ENCODE results near the gene REPIN1. TPM values are rescaled to one million over a fixed set of nuclear protein-coding genes. Genes with fewer than 3 reads are reported as not detected.

Gene REPIN1
- total RNA-seq, 1 experiment from 2014 or later: 124 TPM

GRCh38 chr7:150359622-150360362 is 8.8 kb upstream of the REPIN1 start:
- ChIA-PET POLR2A (ENCODE audit: unreplicated experiment) (no interaction called here), CTCF (no interaction called here)
- 0 out of 2 replicates have a peak, but pooled peaks cover 8% of the 10 kb centered on the region for H3K4me1 ChIP-seq (ENCODE audit: insufficient read depth, low read length)
- no peak overlapping the region for H3K9ac ChIP-seq (ENCODE audit: low read length)
- H3F3A ChIP-seq (ENCODE audit: low read length, unreplicated experiment): no peaks in the 10 kb centered on the region
- H3K4me2 ChIP-seq (ENCODE audit: low read length): no peak overlapping the region
- no peak for DNase-seq
- no peaks in the 10 kb centered on the region for H3K79me2 ChIP-seq (ENCODE audit: low read length)
- no peaks in the 10 kb centered on the region for H3K9me2 ChIP-seq (replicated peaks; ENCODE audit: low read length)
- H3K27me3 ChIP-seq (ENCODE audit: low read length): no peaks in the 10 kb centered on the region
- intact Hi-C loops (cut with micrococcal nuclease): no loop called here
- no peak overlapping the region for H3K4me3 ChIP-seq (ENCODE audit: low read length)
- H3K27ac ChIP-seq (ENCODE audit: low read length): no peak overlapping the region
- no peak for TF ChIP-seq EZH2phosphoT487 (IDR thresholded peaks at IDR 0.05; ENCODE audit: borderline replicate concordance, low read length)
- TF ChIP-seq CTCF (conservative IDR thresholded peaks at IDR 0.05; ENCODE audit: low read depth, low read length): no peak
- TF ChIP-seq EZH2 (IDR thresholded peaks at IDR 0.05; ENCODE audit: low read length, unreplicated experiment): no peak
- H3K36me3 ChIP-seq (ENCODE audit: low read depth, low read length): no peaks in the 10 kb centered on the region
- no TSS peak for BruUV-seq (replicated peaks)
- H4K20me1 ChIP-seq (ENCODE audit: low read length): no peaks in the 10 kb centered on the region
- no peak for ATAC-seq
- no peak overlapping the region for H2AFZ ChIP-seq (ENCODE audit: low read length)
- no peaks in the 10 kb centered on the region for H3K9me3 ChIP-seq (ENCODE audit: low read length)

- no peak for TF ChIP-seq EZH2 (IDR thresholded peaks at IDR 0.05; ENCODE audit: low read length, unreplicated experiment)
- no peak for TF ChIP-seq EZH2phosphoT487 (IDR thresholded peaks at IDR 0.05; ENCODE audit: borderline replicate concordance, low read length)
- TF ChIP-seq CTCF (conservative IDR thresholded peaks at IDR 0.05; ENCODE audit: low read depth, low read length): no peak
- no peak overlapping the region for H2AFZ ChIP-seq (ENCODE audit: low read length)
- no peaks in the 10 kb centered on the region for H3K9me3 ChIP-seq (ENCODE audit: low read length)
- no peak overlapping the region for H3K4me2 ChIP-seq (ENCODE audit: low read length)
- ChIA-PET POLR2A (ENCODE audit: unreplicated experiment) (no interaction called here), CTCF (no interaction called here)
- 0 out of 2 replicates have a peak, but pooled peaks cover 8% of the 10 kb centered on the region for H3K4me1 ChIP-seq (ENCODE audit: insufficient read depth, low read length)
- no peak overlapping the region for H3K4me3 ChIP-seq (ENCODE audit: low read length)
- no peak overlapping the region for H3K9ac ChIP-seq (ENCODE audit: low read length)
- no peak overlapping the region for H3K27ac ChIP-seq (ENCODE audit: low read length)
- H4K20me1 ChIP-seq (ENCODE audit: low read length): no peaks in the 10 kb centered on the region
- no peaks in the 10 kb centered on the region for H3F3A ChIP-seq (ENCODE audit: low read length, unreplicated experiment)
- no peaks in the 10 kb centered on the region for H3K27me3 ChIP-seq (ENCODE audit: low read length)
- no TSS peak for BruUV-seq (replicated peaks)
- no peaks in the 10 kb centered on the region for H3K79me2 ChIP-seq (ENCODE audit: low read length)
- DNase-seq (no peak), ATAC-seq (no peak)
- no peaks in the 10 kb centered on the region for H3K9me2 ChIP-seq (replicated peaks; ENCODE audit: low read length)
- intact Hi-C loops (cut with micrococcal nuclease): no loop called here
- H3K36me3 ChIP-seq (ENCODE audit: low read depth, low read length): no peaks in the 10 kb centered on the region
Observed at GRCh38 chr7:150360363-150361058, 8.1 kb upstream of the REPIN1 start.

GRCh38 chr7:150361402-150361801 is 7.2 kb upstream of the REPIN1 start:
- ATAC-seq: no peak
- Histone ChIP-seq H3K9me2 (replicated peaks; ENCODE audit: low read length) (no peaks in the 10 kb centered on the region), H3K36me3 (ENCODE audit: low read depth, low read length) (no peaks in the 10 kb centered on the region), H3K27ac (ENCODE audit: low read length) (no peak overlapping the region), H3K79me2 (ENCODE audit: low read length) (no peaks in the 10 kb centered on the region), H3K4me1 (ENCODE audit: insufficient read depth, low read length) (0 out of 2 replicates have a peak, but pooled peaks cover 8% of the 10 kb centered on the region), H3K4me3 (ENCODE audit: low read length) (no peak overlapping the region), H4K20me1 (ENCODE audit: low read length) (no peaks in the 10 kb centered on the region), H2AFZ (ENCODE audit: low read length) (no peak overlapping the region), H3K9me3 (ENCODE audit: low read length) (no peaks in the 10 kb centered on the region), H3F3A (ENCODE audit: low read length, unreplicated experiment) (no peaks in the 10 kb centered on the region), H3K9ac (ENCODE audit: low read length) (no peak overlapping the region), H3K27me3 (ENCODE audit: low read length) (no peaks in the 10 kb centered on the region), H3K4me2 (ENCODE audit: low read length) (no peak overlapping the region)
- ChIA-PET CTCF (no interaction called here), POLR2A (ENCODE audit: unreplicated experiment) (no interaction called here)
- BruUV-seq (replicated peaks): no TSS peak
- DNase-seq: no peak
- no peak for TF ChIP-seq EZH2phosphoT487 (IDR thresholded peaks at IDR 0.05; ENCODE audit: borderline replicate concordance, low read length)
- no peak for TF ChIP-seq CTCF (conservative IDR thresholded peaks at IDR 0.05; ENCODE audit: low read depth, low read length)
- no peak for TF ChIP-seq EZH2 (IDR thresholded peaks at IDR 0.05; ENCODE audit: low read length, unreplicated experiment)
- intact Hi-C loops (cut with micrococcal nuclease): no loop called here
